Osteocyte (in vitro differentiated cells): ENCODE measurements around the gene SLC30A7. TPM values are rescaled to one million over a fixed set of nuclear protein-coding genes. Genes with fewer than 3 reads are reported as not detected.
A peak's percentile ranks its signal among the peaks of the same experiment; 100 is the strongest.
"Not testable (repeated sequence)": the region's sequence is repeated elsewhere in the genome, so short reads cannot be mapped to it uniquely, and the experiment has no call there.

Experiments
- DNase-seq: peaks from one replicate; pipeline ENCODE4 v3.0.0; 2021; ENCODE audit warnings: mixed read lengths; ENCODE audit not compliant: unreplicated experiment; ENCODE audit errors: extremely low spot score
- H3K27ac Mint-ChIP-seq: one replicate; pipeline ENCODE4 v1.8.0; 2021; ENCODE audit warnings: mild to moderate bottlenecking, mixed read lengths; ENCODE audit not compliant: unreplicated experiment
- H3K27me3 Mint-ChIP-seq: one replicate; pipeline ENCODE4 v1.8.0; 2021; ENCODE audit warnings: mixed read lengths; ENCODE audit not compliant: unreplicated experiment
- H3K36me3 Mint-ChIP-seq: one replicate; pipeline ENCODE4 v1.8.0; 2021; ENCODE audit warnings: mixed read lengths; ENCODE audit not compliant: unreplicated experiment
- H3K4me1 Mint-ChIP-seq: one replicate; pipeline ENCODE4 v1.8.0; 2021; ENCODE audit warnings: mixed read lengths; ENCODE audit not compliant: unreplicated experiment
- H3K4me3 Mint-ChIP-seq: one replicate; pipeline ENCODE4 v1.8.0; 2021; ENCODE audit warnings: mild to moderate bottlenecking, moderate library complexity, mixed read lengths; ENCODE audit not compliant: unreplicated experiment
- H3K9me3 Mint-ChIP-seq: one replicate; pipeline ENCODE4 v1.8.0; 2021; ENCODE audit warnings: mixed read lengths; ENCODE audit not compliant: unreplicated experiment
- CTCF ChIP-seq: fragments of 200-600 bp; sonication (generic); IDR thresholded peaks from 2 replicates; pipeline ENCODE4 v1.5.0; 2021; ENCODE audit warnings: antibody characterized with exemption, mild to moderate bottlenecking, moderate library complexity
- total RNA-seq: library from RNA; stranded (reverse); gene quantifications from 2 replicates; pipeline ENCODE4 v1.2.1, GENCODE V29; 2021

SLC30A7 gene
- total RNA-seq, 1 donor from 2014 or later, result 38.3 TPM

- TF ChIP-seq CTCF, result no peak
- H3K9me3 Mint-ChIP-seq, result no peaks in the 10 kb centered on the region
- H3K4me1 Mint-ChIP-seq, result peaks cover 23% of the 10 kb centered on the region
- H3K4me3 Mint-ChIP-seq, result no peak overlapping the region
- H3K27me3 Mint-ChIP-seq, result no peaks in the 10 kb centered on the region
- no peak overlapping the region for H3K27ac Mint-ChIP-seq
- DNase-seq, result no peak
- peaks cover 11% of the 10 kb centered on the region for H3K36me3 Mint-ChIP-seq
Observed at GRCh38 chr1:100879422-100879821, 16.5 kb upstream of the SLC30A7 start.

- Mint-ChIP-seq H3K27ac (no peak overlapping the region), H3K27me3 (no peaks in the 10 kb centered on the region), H3K36me3 (peaks cover 5% of the 10 kb centered on the region), H3K4me1 (peaks cover 23% of the 10 kb centered on the region), H3K9me3 (no peaks in the 10 kb centered on the region), H3K4me3 (no peak overlapping the region)
- DNase-seq, result no peak
- TF ChIP-seq CTCF, result no peak
Observed at GRCh38 chr1:100881687-100882086, 14.2 kb upstream of the SLC30A7 start.

- Mint-ChIP-seq H3K9me3 (no peaks in the 10 kb centered on the region), H3K27ac (peak overlapping the region; percentile 2), H3K27me3 (no peaks in the 10 kb centered on the region), H3K4me3 (no peak overlapping the region), H3K4me1 (peaks cover 23% of the 10 kb centered on the region), H3K36me3 (peaks cover 3% of the 10 kb centered on the region)
- DNase-seq, result no peak
- no peak for TF ChIP-seq CTCF
Observed at GRCh38 chr1:100882698-100883097, 13.2 kb upstream of the SLC30A7 start.

GRCh38 chr1:100883963-100884362 lies 11.9 kb upstream of the SLC30A7 start:
- H3K4me1 Mint-ChIP-seq, result peaks cover 23% of the 10 kb centered on the region
- H3K27ac Mint-ChIP-seq, result peak overlapping the region; percentile 69
- peak; percentile 46 for TF ChIP-seq CTCF
- no peak overlapping the region for H3K4me3 Mint-ChIP-seq
- H3K36me3 Mint-ChIP-seq, result peaks cover 3% of the 10 kb centered on the region
- H3K9me3 Mint-ChIP-seq, result no peaks in the 10 kb centered on the region
- no peaks in the 10 kb centered on the region for H3K27me3 Mint-ChIP-seq
- DNase-seq, result no peak

GRCh38 chr1:100889007-100889406 lies 6.9 kb upstream of the SLC30A7 start:
- peaks cover 14% of the 10 kb centered on the region for H3K36me3 Mint-ChIP-seq

GRCh38 chr1:100889869-100890482 lies 5.9 kb upstream of the SLC30A7 start:
- not testable (repeated sequence) for H3K27ac Mint-ChIP-seq, H3K4me3 Mint-ChIP-seq, H3K27me3 Mint-ChIP-seq, DNase-seq, H3K9me3 Mint-ChIP-seq
- H3K4me1 Mint-ChIP-seq, result peaks cover 19% of the 10 kb centered on the region
- peaks cover 14% of the 10 kb centered on the region for H3K36me3 Mint-ChIP-seq

More at GRCh38 chr1:100889007-100889406, 6.9 kb upstream of the SLC30A7 start:
- H3K4me3 Mint-ChIP-seq, DNase-seq, H3K27ac Mint-ChIP-seq, H3K27me3 Mint-ChIP-seq, H3K9me3 Mint-ChIP-seq: not testable (repeated sequence)
- peaks cover 22% of the 10 kb centered on the region for H3K4me1 Mint-ChIP-seq
